SK-N-SH treated with all-trans-retinoic acid at 6 μM for 48 hours (cell line): ENCODE data around the gene ANKRD34B.

ENCODE experiments used
- ZNF8 ChIP-seq: fragments of 450-650 bp; formaldehyde crosslinking; IDR thresholded peaks from 2 replicates; pipeline ENCODE4 v1.5.0; 2020; ENCODE audit warnings: mild to moderate bottlenecking, moderate library complexity
- TF ChIP-seq, protein P1 (sequence below): fragments of 250-450 bp; sonication (Bioruptor Pico); IDR thresholded peaks from 2 replicates; pipeline ENCODE4 v1.5.1; 2020; ENCODE audit warnings: low read depth, mild to moderate bottlenecking, moderate library complexity

DNA sequence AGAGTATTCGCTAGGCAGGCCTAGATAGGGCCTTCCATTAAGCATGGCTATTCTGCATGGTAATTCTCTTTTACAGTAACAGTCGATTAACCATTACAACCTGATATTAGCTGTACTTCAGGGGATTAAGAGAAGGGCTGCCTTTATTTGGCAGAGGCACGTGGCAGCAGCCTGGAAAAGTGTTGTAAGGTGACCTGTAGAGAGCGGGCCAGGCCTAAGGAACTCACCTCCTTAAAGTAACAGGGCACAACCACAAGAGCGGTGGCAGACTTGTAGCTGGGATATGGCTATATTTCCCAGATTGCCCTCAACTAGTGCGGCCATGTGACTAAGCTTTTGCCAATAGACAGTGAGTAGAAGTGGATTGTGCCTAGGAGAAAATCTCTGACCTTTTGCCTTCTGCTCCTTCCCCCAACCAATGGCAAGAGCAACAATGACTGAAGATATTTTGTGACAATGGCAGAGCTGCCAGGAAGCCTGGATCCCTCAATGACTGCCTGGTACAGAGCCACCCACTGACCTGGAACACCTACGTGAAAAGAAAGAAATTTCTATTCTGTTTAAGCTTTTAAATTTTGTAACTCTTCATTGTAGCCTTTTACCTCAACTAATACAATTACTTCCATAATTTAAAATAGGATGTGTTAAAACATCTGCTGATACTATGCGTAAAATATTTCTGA lies 18.9 kb upstream of the ANKRD34B start:
- no peak for TF ChIP-seq ZNF8 (CRISPR knock-in tag)
- TF ChIP-seq, protein P1, sequence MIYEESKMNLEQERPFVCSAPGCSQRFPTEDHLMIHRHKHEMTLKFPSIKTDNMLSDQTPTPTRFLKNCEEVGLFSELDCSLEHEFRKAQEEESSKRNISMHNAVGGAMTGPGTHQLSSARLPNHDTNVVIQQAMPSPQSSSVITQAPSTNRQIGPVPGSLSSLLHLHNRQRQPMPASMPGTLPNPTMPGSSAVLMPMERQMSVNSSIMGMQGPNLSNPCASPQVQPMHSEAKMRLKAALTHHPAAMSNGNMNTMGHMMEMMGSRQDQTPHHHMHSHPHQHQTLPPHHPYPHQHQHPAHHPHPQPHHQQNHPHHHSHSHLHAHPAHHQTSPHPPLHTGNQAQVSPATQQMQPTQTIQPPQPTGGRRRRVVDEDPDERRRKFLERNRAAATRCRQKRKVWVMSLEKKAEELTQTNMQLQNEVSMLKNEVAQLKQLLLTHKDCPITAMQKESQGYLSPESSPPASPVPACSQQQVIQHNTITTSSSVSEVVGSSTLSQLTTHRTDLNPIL (CRISPR knock-in tag), result no peak
